ENCODE results near the gene CERK. TPM values are rescaled to one million over a fixed set of nuclear protein-coding genes. Genes with fewer than 3 reads are reported as not detected.

The CERK gene
- total and polyA plus RNA-seq, 10 donors = 13.7 to 47.1 (median 34.8) TPM

DNA sequence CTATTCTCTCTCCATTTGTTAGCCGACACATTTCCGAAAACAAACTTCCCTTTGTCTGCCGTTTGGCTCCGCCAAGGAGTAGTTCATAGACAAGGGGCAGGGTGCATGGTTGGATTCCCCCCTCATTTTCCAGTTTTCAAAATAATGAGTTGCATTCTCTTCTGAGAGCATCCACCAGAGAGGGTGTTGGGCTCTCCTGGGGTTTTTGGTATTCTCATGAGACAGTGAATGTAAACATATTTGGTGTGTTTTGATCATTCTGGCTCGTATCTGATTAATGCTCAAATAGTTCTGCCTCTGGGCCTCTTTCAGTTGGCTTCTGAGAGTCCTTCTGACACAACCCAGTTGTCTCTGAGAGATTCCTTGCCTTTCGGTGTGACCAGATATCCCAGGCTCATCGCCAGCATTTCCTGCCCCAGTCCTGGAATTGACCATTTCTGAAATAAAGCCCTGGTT is 96.2 kb downstream of the CERK start:
- TF ChIP-seq POLR2A (IDR thresholded peaks at IDR 0.05) = no peak
- TF ChIP-seq, protein P1, sequence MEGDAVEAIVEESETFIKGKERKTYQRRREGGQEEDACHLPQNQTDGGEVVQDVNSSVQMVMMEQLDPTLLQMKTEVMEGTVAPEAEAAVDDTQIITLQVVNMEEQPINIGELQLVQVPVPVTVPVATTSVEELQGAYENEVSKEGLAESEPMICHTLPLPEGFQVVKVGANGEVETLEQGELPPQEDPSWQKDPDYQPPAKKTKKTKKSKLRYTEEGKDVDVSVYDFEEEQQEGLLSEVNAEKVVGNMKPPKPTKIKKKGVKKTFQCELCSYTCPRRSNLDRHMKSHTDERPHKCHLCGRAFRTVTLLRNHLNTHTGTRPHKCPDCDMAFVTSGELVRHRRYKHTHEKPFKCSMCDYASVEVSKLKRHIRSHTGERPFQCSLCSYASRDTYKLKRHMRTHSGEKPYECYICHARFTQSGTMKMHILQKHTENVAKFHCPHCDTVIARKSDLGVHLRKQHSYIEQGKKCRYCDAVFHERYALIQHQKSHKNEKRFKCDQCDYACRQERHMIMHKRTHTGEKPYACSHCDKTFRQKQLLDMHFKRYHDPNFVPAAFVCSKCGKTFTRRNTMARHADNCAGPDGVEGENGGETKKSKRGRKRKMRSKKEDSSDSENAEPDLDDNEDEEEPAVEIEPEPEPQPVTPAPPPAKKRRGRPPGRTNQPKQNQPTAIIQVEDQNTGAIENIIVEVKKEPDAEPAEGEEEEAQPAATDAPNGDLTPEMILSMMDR (IDR thresholded peaks at IDR 0.05 in 8 of 11, conservative IDR thresholded peaks at IDR 0.05 in 3 of 11) = no peak
- no peak for TF ChIP-seq POLR2AphosphoS5 (IDR thresholded peaks at IDR 0.05)
- H3K27ac ChIP-seq = no peak overlapping the region
- peaks cover 0 to 48% (median 0%) of the 10 kb centered on the region in 6 donors for H3K36me3 ChIP-seq
- no peaks in the 10 kb centered on the region for H3K27me3 ChIP-seq (replicated peaks in 1 of 7)
- H3K4me3 ChIP-seq = no peak overlapping the region
- no peaks in the 10 kb centered on the region for H3K9me3 ChIP-seq
- no peaks in the 10 kb centered on the region for H3K4me1 ChIP-seq
- no peak for DNase-seq
- intact Hi-C loops (cut with DNase I; ENCODE audit: low total_unique reads) = no loop called here
- WGBS, 5 donors = 83 to 93% (median 88%) methylated on average over 7 of the region's 7 CpGs

DNA sequence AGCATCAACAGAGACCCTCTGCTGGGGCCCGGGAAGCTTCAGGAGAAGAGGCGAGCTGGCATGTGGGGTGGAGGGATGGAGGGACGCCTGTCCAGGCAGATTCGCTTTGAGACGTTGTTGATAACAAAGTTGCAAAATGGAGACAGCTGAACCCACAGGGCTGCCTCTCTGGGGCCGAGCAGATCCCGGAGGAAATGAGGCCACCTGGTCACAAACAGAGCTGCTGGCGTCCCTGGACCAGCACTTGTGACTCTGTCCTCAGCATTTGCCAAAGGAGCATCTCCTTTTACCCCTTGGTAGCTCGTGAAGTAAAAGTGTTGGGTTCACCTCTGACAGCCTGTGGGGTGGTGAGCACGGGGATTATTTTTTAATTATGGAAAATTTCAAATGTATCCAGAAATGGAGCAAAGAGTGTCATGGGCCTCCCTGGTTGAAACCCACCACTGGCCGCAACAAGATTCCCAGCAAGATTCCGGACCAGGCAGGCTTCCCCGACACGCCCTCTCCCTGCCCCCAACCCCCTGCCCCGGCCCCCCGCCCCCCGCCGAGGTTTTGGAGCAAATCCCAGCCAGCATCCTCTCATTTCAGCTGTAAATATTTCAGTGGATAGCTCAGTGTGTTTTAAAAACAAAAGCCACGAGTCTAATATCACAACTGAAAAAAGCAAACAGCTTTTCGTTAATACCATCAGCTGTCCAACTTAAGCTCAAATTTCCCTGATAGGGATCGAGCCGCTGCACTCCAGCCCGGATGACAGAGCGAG is 97.6 kb downstream of the CERK start:
- no peaks in the 10 kb centered on the region for H3K4me1 ChIP-seq
- H3K4me3 ChIP-seq = no peak overlapping the region
- no peaks in the 10 kb centered on the region for H3K27me3 ChIP-seq (replicated peaks in 1 of 7)
- intact Hi-C loops (cut with DNase I; ENCODE audit: low total_unique reads) = no loop called here
- TF ChIP-seq POLR2AphosphoS5 (IDR thresholded peaks at IDR 0.05) (no peak), POLR2A (IDR thresholded peaks at IDR 0.05) (no peak)
- TF ChIP-seq, protein P1 (IDR thresholded peaks at IDR 0.05 in 8 of 11, conservative IDR thresholded peaks at IDR 0.05 in 3 of 11) = no peak
- no peak overlapping the region for H3K27ac ChIP-seq
- WGBS, 5 donors = 81 to 91% (median 85%) methylated on average over 23 to 24 of the region's 24 CpGs
- no peak for DNase-seq
- H3K36me3 ChIP-seq = peaks cover 0 to 49% (median 0%) of the 10 kb centered on the region in 6 donors
- H3K9me3 ChIP-seq = no peaks in the 10 kb centered on the region

DNA sequence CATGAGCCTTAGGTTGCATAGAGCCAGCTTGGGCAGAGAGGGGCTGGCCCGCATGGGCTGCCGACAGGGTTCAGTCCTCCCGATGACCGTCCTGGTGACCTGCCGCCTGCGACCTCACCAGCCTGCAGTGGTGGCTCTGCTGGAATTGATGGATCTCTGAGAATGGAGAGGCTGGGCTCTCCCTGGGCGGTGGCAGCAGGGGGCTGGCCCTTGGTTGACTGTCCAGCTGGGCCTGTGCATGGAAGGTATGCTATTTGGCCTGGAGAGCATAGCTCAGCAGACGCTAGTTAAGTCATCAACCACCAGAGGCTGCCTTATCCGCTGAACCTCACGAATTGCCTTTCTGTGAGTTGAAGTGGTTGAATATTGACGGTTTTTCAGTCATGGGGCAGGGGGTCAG is 98.2 kb downstream of the CERK start:
- H3K9me3 ChIP-seq = no peaks in the 10 kb centered on the region
- H3K4me3 ChIP-seq = no peak overlapping the region
- intact Hi-C loops (cut with DNase I; ENCODE audit: low total_unique reads) = no loop called here
- H3K36me3 ChIP-seq = peaks cover 0 to 49% (median 0%) of the 10 kb centered on the region in 6 donors
- peaks cover 0 to under 1% (median 0%) of the 10 kb centered on the region in 6 donors for H3K4me1 ChIP-seq
- TF ChIP-seq POLR2A (IDR thresholded peaks at IDR 0.05) = no peak
- no peak for TF ChIP-seq POLR2AphosphoS5 (IDR thresholded peaks at IDR 0.05)
- TF ChIP-seq, protein P1 (IDR thresholded peaks at IDR 0.05 in 8 of 11, conservative IDR thresholded peaks at IDR 0.05 in 3 of 11) = no peak
- no peaks in the 10 kb centered on the region for H3K27me3 ChIP-seq (replicated peaks in 1 of 7)
- DNase-seq = no peak
- no peak overlapping the region for H3K27ac ChIP-seq
- WGBS, 5 donors = 95 to 96% (median 96%) methylated on average over 7 to 11 of the region's 11 CpGs

DNA sequence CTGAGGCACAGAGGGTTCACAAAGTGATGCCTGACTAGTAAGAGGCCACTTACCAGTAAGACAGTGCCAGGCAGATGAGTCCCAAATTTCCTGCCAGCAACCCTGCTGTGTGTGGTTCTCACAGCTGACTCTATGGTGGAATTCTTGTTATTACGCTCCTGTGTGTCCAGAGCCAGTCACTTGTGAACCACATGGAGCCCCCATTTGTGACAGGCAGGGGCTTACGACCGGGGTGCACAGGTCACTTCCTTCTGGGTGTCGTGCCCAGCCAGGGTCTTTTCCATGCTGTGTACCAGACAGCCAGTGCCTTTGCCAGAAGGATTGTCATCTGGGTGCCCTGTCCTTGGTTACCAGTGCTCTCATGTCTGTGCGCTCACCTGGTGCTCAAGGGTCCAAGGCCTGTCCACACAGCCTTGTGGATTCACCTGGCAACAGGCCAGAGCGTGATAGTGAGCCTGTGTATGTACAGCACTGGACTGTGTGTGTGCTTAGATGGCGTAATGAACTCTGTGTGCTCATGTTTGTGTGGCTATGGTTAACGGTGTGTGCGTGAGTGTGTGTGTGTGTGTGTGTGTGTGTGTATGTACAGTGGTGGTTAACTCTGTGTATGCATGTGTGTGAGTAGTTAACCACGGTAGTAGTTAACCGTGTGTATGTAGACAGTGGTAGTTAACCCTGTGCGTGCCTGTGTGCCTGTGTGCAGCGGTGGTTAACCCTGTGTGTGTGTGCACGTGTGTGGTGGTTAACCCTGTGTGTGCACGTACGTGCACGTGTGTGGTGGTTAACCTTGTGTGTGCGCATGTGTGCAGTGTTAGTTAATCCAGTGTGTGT is 99.2 kb downstream of the CERK start:
- Histone ChIP-seq H3K27me3 (replicated peaks in 1 of 7) (no peaks in the 10 kb centered on the region), H3K4me3 (no peak overlapping the region), H3K9me3 (no peaks in the 10 kb centered on the region), H3K4me1 (peaks cover 0 to 11% (median 0%) of the 10 kb centered on the region in 6 donors), H3K36me3 (peaks cover 0 to 56% (median 0%) of the 10 kb centered on the region in 6 donors), H3K27ac (no peak overlapping the region)
- no peak for DNase-seq
- TF ChIP-seq, protein P1 (IDR thresholded peaks at IDR 0.05 in 8 of 11, conservative IDR thresholded peaks at IDR 0.05 in 3 of 11) = no peak
- no peak for TF ChIP-seq POLR2A (IDR thresholded peaks at IDR 0.05)
- TF ChIP-seq POLR2AphosphoS5 (IDR thresholded peaks at IDR 0.05) = no peak
- intact Hi-C loops (cut with DNase I; ENCODE audit: low total_unique reads) = no loop called here
- 67 to 80% (median 77%) methylated on average over 18 of the region's 18 CpGs for WGBS, 5 donors

All from spleen (tissue), 11 donors.